Vagina (tissue), 2 donors: ENCODE data around the gene LAMC3.

Source experiments
- POLR2A ChIP-seq, 2 donors: fragments of 450-650 bp; IDR thresholded peaks; one replicate each; pipeline ENCODE4 v1.6.1; 2017; ENCODE audit warnings: antibody characterized with exemption in 2 of 2, mild to moderate bottlenecking in 2 of 2, moderate library complexity in 2 of 2
- TF ChIP-seq, protein P1 (sequence below), 3 experiments: fragments of 450-650 bp in 2 of 3; fragments of 200-600 bp in 1 of 3; sonication (generic) in 1 of 3; IDR thresholded peaks; one replicate each; pipeline ENCODE4 v1.5.1; 2017 to 2019; ENCODE audit warnings: antibody characterized with exemption in 3 of 3, mild to moderate bottlenecking in 2 of 3, moderate library complexity in 2 of 3

DNA sequence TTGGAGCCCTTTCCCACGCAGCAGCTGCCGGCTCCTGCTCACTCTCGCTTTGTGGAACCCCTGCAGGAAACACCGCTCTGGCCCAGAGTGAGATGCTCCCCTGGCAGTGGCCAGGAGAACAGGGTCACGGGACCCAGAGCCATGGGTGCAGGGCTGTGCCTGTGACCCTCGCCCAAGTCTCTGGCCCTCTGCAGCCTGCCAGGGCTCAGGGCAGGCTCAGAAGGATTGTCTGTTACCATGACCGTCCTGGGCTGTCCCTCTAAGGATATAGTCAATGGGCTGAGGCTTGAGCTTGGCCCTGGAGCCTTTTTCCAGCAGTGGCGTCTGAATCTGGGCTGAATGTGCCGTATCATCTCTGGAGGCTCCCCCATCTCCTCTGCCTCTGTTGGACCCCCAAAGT is 58.7 kb downstream of the LAMC3 start:
- TF ChIP-seq, protein P1, sequence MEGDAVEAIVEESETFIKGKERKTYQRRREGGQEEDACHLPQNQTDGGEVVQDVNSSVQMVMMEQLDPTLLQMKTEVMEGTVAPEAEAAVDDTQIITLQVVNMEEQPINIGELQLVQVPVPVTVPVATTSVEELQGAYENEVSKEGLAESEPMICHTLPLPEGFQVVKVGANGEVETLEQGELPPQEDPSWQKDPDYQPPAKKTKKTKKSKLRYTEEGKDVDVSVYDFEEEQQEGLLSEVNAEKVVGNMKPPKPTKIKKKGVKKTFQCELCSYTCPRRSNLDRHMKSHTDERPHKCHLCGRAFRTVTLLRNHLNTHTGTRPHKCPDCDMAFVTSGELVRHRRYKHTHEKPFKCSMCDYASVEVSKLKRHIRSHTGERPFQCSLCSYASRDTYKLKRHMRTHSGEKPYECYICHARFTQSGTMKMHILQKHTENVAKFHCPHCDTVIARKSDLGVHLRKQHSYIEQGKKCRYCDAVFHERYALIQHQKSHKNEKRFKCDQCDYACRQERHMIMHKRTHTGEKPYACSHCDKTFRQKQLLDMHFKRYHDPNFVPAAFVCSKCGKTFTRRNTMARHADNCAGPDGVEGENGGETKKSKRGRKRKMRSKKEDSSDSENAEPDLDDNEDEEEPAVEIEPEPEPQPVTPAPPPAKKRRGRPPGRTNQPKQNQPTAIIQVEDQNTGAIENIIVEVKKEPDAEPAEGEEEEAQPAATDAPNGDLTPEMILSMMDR (IDR thresholded peaks at IDR 0.05), result no peak
- no peak for TF ChIP-seq POLR2A (IDR thresholded peaks at IDR 0.05)
